Measurements from ENCODE around the gene CCDC170. TPM values are rescaled to one million over a fixed set of nuclear protein-coding genes. Genes with fewer than 3 reads are reported as not detected.

The CCDC170 gene
- total and polyA plus RNA-seq, 9 of the 15 experiments (the other 6 are each of a cell fraction or from before 2014, with no cell fraction given): 0.01 to 0.18 (median 0.05) TPM; not detected in 6

DNA sequence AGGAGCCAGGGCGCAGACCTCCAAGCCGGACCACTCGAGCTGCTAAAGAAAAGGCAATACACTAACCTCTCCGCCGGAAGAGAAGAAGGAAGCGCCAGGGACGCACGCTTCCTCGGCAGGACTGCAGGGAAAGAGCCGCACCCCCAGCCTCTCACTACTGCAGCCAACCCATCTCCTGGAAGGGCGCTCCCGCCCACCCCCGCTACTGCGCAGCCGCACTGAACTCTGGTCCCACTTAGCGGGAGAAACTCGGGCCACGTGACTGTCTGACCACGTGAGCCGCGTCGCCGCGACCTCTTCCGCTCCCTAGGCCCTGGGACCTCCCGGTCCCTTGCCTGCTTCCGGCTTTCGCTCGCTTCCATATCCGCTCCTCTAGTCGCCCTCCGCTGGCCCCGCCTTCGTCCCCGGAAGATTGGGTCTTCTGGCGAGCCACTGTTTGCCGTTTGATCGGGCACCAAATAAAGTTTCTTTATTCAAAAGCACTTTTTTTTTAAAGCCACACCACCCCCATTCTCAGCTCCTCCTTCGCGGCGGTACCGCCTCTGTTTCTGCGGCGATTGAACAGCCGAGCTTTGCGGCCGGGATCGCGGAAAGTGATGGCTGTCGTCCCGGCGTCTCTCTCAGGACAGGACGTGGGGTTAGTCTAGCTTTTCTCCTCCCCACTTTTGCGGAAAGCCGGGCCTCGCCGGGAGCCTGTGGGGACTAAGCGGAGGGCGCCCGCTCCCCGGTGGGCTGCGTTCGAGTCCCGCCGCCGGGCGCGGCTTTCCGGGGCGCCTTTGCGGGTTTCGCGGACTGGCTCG, 41.7 kb upstream of the CCDC170 start, which contains the start of gene RMND1 (continued):
- TF ChIP-seq SUPT5H (IDR thresholded peaks at IDR 0.05) (peak; percentile 84), CEBPG (CRISPR knock-in tag; IDR thresholded peaks at IDR 0.05) (no peak), CEBPG (tag; conservative IDR thresholded peaks at IDR 0.05 in 1 of 2, IDR thresholded peaks at IDR 0.05 in 1 of 2) (no peak), NCOA1 (IDR thresholded peaks at IDR 0.05; ENCODE audit: low read depth) (peak; percentile 69), MBD2 (IDR thresholded peaks at IDR 0.05; ENCODE audit: borderline replicate concordance, low read depth) (peak; percentile 78), MYC (IDR thresholded peaks at IDR 0.05; ENCODE audit: low read depth, low read length) (peak; percentile 95), MYC (CRISPR knock-in tag; IDR thresholded peaks at IDR 0.05; ENCODE audit: borderline replicate concordance, low read depth) (peak; percentile 56; the same call in 1 of the 2 replicates), MEF2D (tag; conservative IDR thresholded peaks at IDR 0.05; ENCODE audit: low read depth) (no peak), GTF2E2 (tag; IDR thresholded peaks at IDR 0.05) (0 out of 2 replicates have a peak, but pooled peaks have one; percentile 9), EP300 (IDR thresholded peaks at IDR 0.05; ENCODE audit: low read length) (peak; percentile 73), NONO (IDR thresholded peaks at IDR 0.05; ENCODE audit: low read depth in 2 of 2, low read length in 1 of 2) (peak in 1 of 2 experiments; percentile 44; a peak in 2 of 4 replicates), ETV1 (tag; conservative IDR thresholded peaks at IDR 0.05; ENCODE audit: low read depth) (peak; percentile 97), ZNF445 (CRISPR knock-in tag; IDR thresholded peaks at IDR 0.05; ENCODE audit: low read depth) (no peak), CBFA2T2 (conservative IDR thresholded peaks at IDR 0.05) (peak; percentile 98), ZNF184 (CRISPR knock-in tag; IDR thresholded peaks at IDR 0.05) (no peak), TBP (optimal IDR thresholded peaks at IDR 0.05; ENCODE audit: low read depth, low read length) (peak; percentile 73), GATAD2B (IDR thresholded peaks at IDR 0.05; ENCODE audit: borderline replicate concordance) (peak; percentile 93), EWSR1 (IDR thresholded peaks at IDR 0.05; ENCODE audit: borderline replicate concordance, low read depth, partially characterized antibody) (no peak), KDM4B (IDR thresholded peaks at IDR 0.05; ENCODE audit: borderline replicate concordance in 2 of 2, low read depth in 1 of 2) (peak in 1 of 2 experiments; percentile 90; a peak in 2 of 4 replicates)
- TF ChIP-seq, protein P1, sequence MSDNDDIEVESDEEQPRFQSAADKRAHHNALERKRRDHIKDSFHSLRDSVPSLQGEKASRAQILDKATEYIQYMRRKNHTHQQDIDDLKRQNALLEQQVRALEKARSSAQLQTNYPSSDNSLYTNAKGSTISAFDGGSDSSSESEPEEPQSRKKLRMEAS (CRISPR knock-in tag; IDR thresholded peaks at IDR 0.05): peak; percentile 97
- TF ChIP-seq, protein P2, sequence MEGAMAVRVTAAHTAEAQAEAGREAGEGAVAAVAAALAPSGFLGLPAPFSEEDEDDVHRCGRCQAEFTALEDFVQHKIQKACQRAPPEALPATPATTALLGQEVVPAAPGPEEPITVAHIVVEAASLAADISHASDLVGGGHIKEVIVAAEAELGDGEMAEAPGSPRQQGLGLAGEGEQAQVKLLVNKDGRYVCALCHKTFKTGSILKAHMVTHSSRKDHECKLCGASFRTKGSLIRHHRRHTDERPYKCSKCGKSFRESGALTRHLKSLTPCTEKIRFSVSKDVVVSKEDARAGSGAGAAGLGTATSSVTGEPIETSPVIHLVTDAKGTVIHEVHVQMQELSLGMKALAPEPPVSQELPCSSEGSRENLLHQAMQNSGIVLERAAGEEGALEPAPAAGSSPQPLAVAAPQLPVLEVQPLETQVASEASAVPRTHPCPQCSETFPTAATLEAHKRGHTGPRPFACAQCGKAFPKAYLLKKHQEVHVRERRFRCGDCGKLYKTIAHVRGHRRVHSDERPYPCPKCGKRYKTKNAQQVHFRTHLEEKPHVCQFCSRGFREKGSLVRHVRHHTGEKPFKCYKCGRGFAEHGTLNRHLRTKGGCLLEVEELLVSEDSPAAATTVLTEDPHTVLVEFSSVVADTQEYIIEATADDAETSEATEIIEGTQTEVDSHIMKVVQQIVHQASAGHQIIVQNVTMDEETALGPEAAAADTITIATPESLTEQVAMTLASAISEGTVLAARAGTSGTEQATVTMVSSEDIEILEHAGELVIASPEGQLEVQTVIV (CRISPR knock-in tag; IDR thresholded peaks at IDR 0.05; ENCODE audit: borderline replicate concordance): peak; percentile 87
- TF ChIP-seq, protein P3, sequence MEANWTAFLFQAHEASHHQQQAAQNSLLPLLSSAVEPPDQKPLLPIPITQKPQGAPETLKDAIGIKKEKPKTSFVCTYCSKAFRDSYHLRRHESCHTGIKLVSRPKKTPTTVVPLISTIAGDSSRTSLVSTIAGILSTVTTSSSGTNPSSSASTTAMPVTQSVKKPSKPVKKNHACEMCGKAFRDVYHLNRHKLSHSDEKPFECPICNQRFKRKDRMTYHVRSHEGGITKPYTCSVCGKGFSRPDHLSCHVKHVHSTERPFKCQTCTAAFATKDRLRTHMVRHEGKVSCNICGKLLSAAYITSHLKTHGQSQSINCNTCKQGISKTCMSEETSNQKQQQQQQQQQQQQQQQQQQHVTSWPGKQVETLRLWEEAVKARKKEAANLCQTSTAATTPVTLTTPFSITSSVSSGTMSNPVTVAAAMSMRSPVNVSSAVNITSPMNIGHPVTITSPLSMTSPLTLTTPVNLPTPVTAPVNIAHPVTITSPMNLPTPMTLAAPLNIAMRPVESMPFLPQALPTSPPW (CRISPR knock-in tag; IDR thresholded peaks at IDR 0.05): peak; percentile 98
- TF ChIP-seq, protein P4, sequence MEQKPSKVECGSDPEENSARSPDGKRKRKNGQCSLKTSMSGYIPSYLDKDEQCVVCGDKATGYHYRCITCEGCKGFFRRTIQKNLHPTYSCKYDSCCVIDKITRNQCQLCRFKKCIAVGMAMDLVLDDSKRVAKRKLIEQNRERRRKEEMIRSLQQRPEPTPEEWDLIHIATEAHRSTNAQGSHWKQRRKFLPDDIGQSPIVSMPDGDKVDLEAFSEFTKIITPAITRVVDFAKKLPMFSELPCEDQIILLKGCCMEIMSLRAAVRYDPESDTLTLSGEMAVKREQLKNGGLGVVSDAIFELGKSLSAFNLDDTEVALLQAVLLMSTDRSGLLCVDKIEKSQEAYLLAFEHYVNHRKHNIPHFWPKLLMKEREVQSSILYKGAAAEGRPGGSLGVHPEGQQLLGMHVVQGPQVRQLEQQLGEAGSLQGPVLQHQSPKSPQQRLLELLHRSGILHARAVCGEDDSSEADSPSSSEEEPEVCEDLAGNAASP (IDR thresholded peaks at IDR 0.05): no peak
